ENCODE results near the gene ZNF646.

- no peak for TF ChIP-seq SUZ12 (IDR thresholded peaks at IDR 0.05; ENCODE audit: extremely low read depth, insufficient read depth, insufficient read length)
- TF ChIP-seq ZNF274 (IDR thresholded peaks at IDR 0.05; ENCODE audit: low read depth, low read length): no peak
Measured at GRCh38 chr16:31043898-31044481, 30.2 kb upstream of the ZNF646 start.
